ENCODE data around the gene GAB4.
"Not testable (repeated sequence)": the region's sequence is repeated elsewhere in the genome, so short reads cannot be mapped to it uniquely, and the experiment has no call there.

The GAB4 gene

DNA sequence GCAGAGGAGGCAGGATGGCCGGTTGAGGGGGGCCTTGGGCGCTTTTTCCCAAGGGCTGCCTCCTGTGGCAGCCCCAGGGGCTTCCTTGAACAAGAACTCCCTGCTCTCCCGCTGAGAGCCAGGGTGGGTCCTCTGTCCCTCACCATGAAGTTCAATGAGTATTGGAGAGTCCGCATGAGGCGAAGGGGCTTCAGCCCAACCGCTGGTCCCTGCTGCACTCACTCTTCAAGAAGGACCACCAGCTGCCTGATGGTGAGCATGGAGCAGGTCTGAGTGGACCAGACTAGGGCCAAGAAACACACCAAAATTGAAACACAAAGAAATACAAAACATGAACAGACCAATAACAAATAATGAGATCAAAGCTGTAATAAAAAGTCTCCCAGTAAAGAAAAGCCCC, 7.5 kb upstream of the GAB4 start:
- not testable (repeated sequence) for H3K4me3 Mint-ChIP-seq; H3K4me1 Mint-ChIP-seq (ENCODE audit: low read depth); H3K27ac Mint-ChIP-seq; DNase-seq (ENCODE audit: low spot score); H3K36me3 Mint-ChIP-seq (ENCODE audit: low read depth); H3K9me3 Mint-ChIP-seq
- H3K27me3 Mint-ChIP-seq (ENCODE audit: low read depth), result peaks cover 17% of the 10 kb centered on the region

GRCh38 chr22:17014101-17014440, 6.0 kb upstream of the GAB4 start:
- H3K4me3 Mint-ChIP-seq; H3K4me1 Mint-ChIP-seq (ENCODE audit: low read depth); H3K36me3 Mint-ChIP-seq (ENCODE audit: low read depth); H3K27ac Mint-ChIP-seq; DNase-seq (ENCODE audit: low spot score); H3K27me3 Mint-ChIP-seq (ENCODE audit: low read depth); H3K9me3 Mint-ChIP-seq: not testable (repeated sequence)

- no peak for DNase-seq (ENCODE audit: low spot score)
- Mint-ChIP-seq H3K4me3 (no peak overlapping the region), H3K27me3 (ENCODE audit: low read depth) (peaks cover 6% of the 10 kb centered on the region), H3K36me3 (ENCODE audit: low read depth) (no peaks in the 10 kb centered on the region), H3K4me1 (ENCODE audit: low read depth) (no peaks in the 10 kb centered on the region), H3K9me3 (no peaks in the 10 kb centered on the region), H3K27ac (no peak overlapping the region)
Measured at GRCh38 chr22:17013396-17014100, 5.5 kb upstream of the GAB4 start.

DNA sequence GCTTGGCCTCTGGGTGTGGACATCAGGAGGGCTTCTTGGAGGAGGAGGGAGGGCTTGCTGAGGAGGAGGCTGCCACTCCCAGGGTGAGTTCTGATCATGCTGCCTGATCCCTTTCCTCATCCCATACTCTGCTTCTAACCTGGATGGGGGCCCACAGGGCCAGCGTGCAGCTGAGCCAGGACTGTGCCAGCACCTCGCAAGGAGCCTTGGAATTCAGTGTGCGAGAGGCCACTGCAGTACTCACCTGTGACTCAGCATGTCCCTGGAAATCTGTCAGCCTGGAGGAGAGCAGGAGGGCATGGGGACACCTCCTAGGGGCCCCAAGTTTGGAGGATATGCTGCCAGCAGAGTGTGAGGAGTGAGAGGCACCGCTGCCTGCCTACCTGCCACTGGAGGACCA, 4.2 kb upstream of the GAB4 start:
- H3K4me1 Mint-ChIP-seq (ENCODE audit: low read depth), result no peaks in the 10 kb centered on the region
- H3K27me3 Mint-ChIP-seq (ENCODE audit: low read depth), result peaks cover 6% of the 10 kb centered on the region

DNA sequence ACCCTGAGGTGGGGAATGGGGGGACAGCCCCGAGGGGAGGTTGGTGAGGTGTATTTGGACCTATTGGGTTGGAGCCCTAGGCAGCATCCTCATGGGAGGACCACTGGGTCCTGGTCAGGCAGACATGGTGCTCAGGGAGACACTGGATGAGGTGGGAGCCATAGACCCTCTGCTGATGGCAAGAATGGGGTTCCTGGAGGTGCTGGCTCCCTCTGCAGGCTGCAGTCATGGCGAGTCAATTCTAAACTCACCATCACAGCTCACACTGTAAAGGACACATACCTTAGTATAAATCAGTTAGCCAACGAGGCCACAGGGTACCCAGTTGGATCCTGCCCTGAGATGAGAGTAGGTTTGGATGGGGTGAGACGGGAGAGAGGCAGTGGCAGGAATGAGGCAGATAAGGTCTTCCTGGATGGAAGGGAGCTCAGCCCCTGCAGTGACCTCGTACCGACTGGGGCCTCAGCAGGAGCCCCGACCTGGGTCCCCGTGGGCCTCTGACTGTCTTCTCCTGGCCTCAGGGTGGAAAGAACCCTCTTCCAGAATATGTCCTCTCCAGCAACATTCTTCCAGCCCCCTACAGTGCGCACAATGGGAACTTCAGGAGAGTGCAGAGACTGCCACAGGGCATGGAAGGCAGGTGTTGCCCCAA, 1.7 kb upstream of the GAB4 start:
- Mint-ChIP-seq H3K36me3 (ENCODE audit: low read depth) (no peaks in the 10 kb centered on the region), H3K27me3 (ENCODE audit: low read depth) (peaks cover 8% of the 10 kb centered on the region), H3K4me3 (no peak overlapping the region), H3K4me1 (ENCODE audit: low read depth) (no peaks in the 10 kb centered on the region), H3K9me3 (no peaks in the 10 kb centered on the region), H3K27ac (no peak overlapping the region)
- no peak for DNase-seq (ENCODE audit: low spot score)

More for the DNA sequence above, 4.2 kb upstream of the GAB4 start:
- no peaks in the 10 kb centered on the region for H3K36me3 Mint-ChIP-seq (ENCODE audit: low read depth)
- H3K27ac Mint-ChIP-seq, result no peak overlapping the region
- H3K4me3 Mint-ChIP-seq, result no peak overlapping the region
- no peak for DNase-seq (ENCODE audit: low spot score)
- no peaks in the 10 kb centered on the region for H3K9me3 Mint-ChIP-seq

GRCh38 chr22:17007257-17007656, 765 bp downstream of the GAB4 start:
- Mint-ChIP-seq H3K4me1 (ENCODE audit: low read depth) (no peaks in the 10 kb centered on the region), H3K27me3 (ENCODE audit: low read depth) (peaks cover 8% of the 10 kb centered on the region), H3K9me3 (peaks cover 6% of the 10 kb centered on the region), H3K27ac (no peak overlapping the region), H3K4me3 (no peak overlapping the region), H3K36me3 (ENCODE audit: low read depth) (no peaks in the 10 kb centered on the region)
- no peak for DNase-seq (ENCODE audit: low spot score)

DNA sequence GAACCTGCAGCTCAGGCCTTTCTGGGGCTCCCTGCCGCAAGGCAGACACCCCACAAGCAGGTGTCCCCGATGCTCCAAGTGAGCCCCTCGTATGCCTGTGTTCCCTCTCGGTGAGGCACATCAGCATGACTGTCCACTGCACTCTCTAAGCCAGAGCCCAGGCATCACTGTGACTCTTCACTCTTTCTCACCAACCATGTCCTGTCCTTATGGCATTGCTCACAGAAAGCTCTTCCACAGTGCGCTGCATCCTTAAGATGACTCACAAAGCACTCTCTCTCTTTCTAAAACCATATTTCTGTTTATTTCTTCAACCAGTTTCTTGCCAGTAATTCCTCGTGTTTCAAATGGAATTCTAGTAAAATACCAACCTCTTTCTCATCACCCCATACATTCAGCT, 18.1 kb downstream of the GAB4 start:
- Mint-ChIP-seq H3K27me3 (ENCODE audit: low read depth) (peaks cover 3% of the 10 kb centered on the region), H3K4me3 (no peak overlapping the region), H3K9me3 (no peaks in the 10 kb centered on the region), H3K36me3 (ENCODE audit: low read depth) (no peaks in the 10 kb centered on the region), H3K27ac (no peak overlapping the region), H3K4me1 (ENCODE audit: low read depth) (no peaks in the 10 kb centered on the region)
- DNase-seq (ENCODE audit: low spot score), result no peak

DNA sequence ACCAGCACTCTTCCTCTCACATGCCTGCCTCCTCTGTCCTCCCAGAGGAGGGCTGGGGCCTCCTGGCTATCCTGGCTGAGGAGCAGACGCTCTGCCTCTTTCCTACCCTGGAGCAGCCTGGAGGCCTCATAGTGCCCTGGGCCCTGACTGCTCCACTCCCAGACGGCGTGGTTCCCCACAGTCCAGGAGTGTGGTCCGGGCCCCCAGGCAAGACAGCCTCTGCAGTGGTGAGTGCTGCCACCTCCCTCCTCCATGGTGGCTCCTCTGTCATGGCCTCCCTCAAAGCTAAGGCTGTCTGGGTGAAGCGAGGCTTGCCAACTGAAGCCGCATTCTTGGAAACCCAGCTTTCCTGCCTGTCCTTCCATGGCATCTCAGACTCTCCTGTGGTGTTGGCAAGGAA, 19.8 kb downstream of the GAB4 start:
- no peaks in the 10 kb centered on the region for H3K36me3 Mint-ChIP-seq (ENCODE audit: low read depth)
- H3K9me3 Mint-ChIP-seq, result peaks cover 6% of the 10 kb centered on the region
- peaks cover 3% of the 10 kb centered on the region for H3K27me3 Mint-ChIP-seq (ENCODE audit: low read depth)
- H3K4me1 Mint-ChIP-seq (ENCODE audit: low read depth), result no peaks in the 10 kb centered on the region
- no peak overlapping the region for H3K27ac Mint-ChIP-seq
- DNase-seq (ENCODE audit: low spot score), result no peak
- no peak overlapping the region for H3K4me3 Mint-ChIP-seq

DNA sequence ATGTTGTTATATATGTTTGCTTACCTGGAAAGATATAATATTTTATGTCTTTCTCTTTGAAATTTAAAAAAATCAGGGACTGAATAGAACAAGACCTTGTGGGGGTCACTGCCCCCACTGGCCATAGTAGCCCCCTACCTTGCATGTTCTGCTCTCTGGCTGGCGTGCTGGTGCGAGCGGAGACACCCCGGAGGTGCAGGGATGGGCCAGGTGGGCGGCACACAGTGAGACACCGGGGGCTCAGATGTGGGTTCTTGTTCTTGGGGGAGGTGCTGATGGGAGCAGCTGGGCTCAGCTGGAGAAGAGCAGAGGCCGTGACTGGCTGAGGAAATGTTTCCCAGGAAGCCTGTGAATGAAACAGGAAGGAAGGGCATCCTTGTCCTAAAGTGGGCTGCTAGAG, 20.2 kb downstream of the GAB4 start:
- Mint-ChIP-seq H3K4me1 (ENCODE audit: low read depth) (no peaks in the 10 kb centered on the region), H3K36me3 (ENCODE audit: low read depth) (no peaks in the 10 kb centered on the region), H3K27ac (no peak overlapping the region), H3K4me3 (no peak overlapping the region), H3K9me3 (peaks cover 10% of the 10 kb centered on the region), H3K27me3 (ENCODE audit: low read depth) (peaks cover 3% of the 10 kb centered on the region)
- DNase-seq (ENCODE audit: low spot score), result no peak

GRCh38 chr22:16975155-16975885, 32.7 kb downstream of the GAB4 start:
- H3K27me3 Mint-ChIP-seq (ENCODE audit: low read depth), result peaks cover 14% of the 10 kb centered on the region

GRCh38 chr22:16974298-16975084, 33.5 kb downstream of the GAB4 start:
- Mint-ChIP-seq H3K9me3 (no peaks in the 10 kb centered on the region), H3K27me3 (ENCODE audit: low read depth) (peaks cover 14% of the 10 kb centered on the region), H3K4me3 (no peak overlapping the region), H3K27ac (no peak overlapping the region), H3K4me1 (ENCODE audit: low read depth) (peaks cover 4% of the 10 kb centered on the region), H3K36me3 (ENCODE audit: low read depth) (no peaks in the 10 kb centered on the region)
- no peak for DNase-seq (ENCODE audit: low spot score)

More at GRCh38 chr22:16975155-16975885, 32.7 kb downstream of the GAB4 start:
- Mint-ChIP-seq H3K27ac (no peak overlapping the region), H3K4me3 (no peak overlapping the region), H3K4me1 (ENCODE audit: low read depth) (peaks cover 3% of the 10 kb centered on the region), H3K9me3 (no peaks in the 10 kb centered on the region), H3K36me3 (ENCODE audit: low read depth) (no peaks in the 10 kb centered on the region)
- DNase-seq (ENCODE audit: low spot score), result no peak

DNA sequence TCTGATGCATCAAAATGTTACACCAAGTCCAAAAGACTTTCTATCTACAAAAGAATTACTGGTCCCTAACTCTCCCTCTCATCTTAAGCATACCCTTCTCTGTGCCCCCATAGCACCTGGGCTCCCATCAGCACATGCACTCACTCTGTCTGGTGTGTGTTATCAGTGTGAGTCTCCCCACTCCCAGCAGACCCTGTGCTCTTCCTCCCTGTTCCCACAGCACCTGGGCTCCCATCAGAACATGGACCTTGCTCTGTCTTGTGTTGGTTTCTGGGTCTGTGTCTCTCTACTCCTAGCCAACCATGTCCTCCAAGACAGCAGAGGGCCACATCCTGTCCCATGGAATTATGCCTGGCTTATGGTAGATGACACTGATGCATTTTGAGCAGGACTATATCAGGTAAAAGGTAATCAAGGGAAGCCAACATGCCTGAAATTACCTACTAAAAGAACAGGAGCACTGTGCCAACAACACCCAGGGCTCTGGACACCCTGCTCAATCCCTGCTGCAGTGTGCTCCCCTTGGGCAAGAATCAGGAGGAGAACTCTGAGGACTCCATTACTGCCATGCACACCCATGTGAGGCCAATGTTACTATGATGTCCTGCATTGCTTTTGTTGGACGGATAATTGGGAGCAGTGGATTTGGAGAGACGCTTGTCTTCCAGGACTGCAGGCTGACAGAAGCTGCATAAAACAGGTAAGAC, 34.3 kb downstream of the GAB4 start:
- Mint-ChIP-seq H3K27me3 (ENCODE audit: low read depth) (peaks cover 14% of the 10 kb centered on the region), H3K4me1 (ENCODE audit: low read depth) (peaks cover 4% of the 10 kb centered on the region), H3K27ac (no peak overlapping the region)

GRCh38 chr22:16972311-16972710, 35.7 kb downstream of the GAB4 start:
- DNase-seq (ENCODE audit: low spot score), result no peak
- Mint-ChIP-seq H3K9me3 (no peaks in the 10 kb centered on the region), H3K4me3 (no peak overlapping the region), H3K27ac (no peak overlapping the region), H3K27me3 (ENCODE audit: low read depth) (peaks cover 7% of the 10 kb centered on the region), H3K4me1 (ENCODE audit: low read depth) (peaks cover 4% of the 10 kb centered on the region), H3K36me3 (ENCODE audit: low read depth) (no peaks in the 10 kb centered on the region)

More for the DNA sequence above, 34.3 kb downstream of the GAB4 start:
- Mint-ChIP-seq H3K9me3 (no peaks in the 10 kb centered on the region), H3K36me3 (ENCODE audit: low read depth) (no peaks in the 10 kb centered on the region), H3K4me3 (no peak overlapping the region)
- DNase-seq (ENCODE audit: low spot score), result no peak
